Activated CD8-positive, alpha-beta memory T cell treated with anti-CD3 and anti-CD28 coated beads, Interleukin-2, amount 50 U/mL, for 24 hours (primary cell): Measurements from ENCODE around the gene USH2A.
"Not testable (repeated sequence)": the region's sequence is repeated elsewhere in the genome, so short reads cannot be mapped to it uniquely, and the experiment has no call there.

Experiments used
- DNase-seq: peaks from one replicate; pipeline ENCODE4 v3.0.0-alpha.2; 2020; ENCODE audit errors: extremely low read depth

The USH2A gene

DNA sequence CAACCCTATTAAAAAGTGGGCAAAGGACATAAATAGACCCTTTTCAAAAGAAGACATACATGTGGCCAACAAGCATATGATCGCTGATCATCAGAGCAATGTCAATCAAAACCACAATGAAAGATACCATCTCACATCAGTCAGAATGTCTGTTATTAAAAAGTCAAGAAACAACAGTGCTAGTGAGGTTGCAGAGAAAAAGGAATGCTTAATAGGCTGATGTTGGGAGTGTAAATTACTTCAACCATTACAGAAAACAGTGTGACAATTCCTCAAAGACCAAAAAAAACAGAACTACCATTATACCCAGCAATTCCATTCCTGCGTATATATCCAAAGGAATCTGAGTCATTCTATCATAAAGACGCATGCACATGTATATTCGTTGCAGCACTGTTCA, 13.2 kb downstream of the USH2A start:
- no peak for DNase-seq

DNA sequence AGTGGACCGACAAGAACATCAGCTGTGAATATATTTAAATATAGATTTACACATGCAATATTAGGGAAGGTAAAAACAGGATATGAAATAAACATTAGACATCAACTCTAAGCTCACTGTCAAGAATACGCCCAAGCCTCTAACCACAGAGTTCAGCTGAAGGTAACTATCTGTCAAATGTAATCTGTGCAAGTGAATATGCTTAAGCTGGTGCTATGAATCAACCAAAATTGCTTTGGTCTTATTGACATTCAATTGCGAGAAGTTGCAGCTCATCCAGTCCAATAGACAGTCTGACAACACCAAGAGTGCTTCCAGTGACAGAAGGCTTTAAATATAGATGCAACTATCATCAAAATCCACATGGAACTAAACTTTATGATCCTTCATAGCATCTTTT, 32.3 kb downstream of the USH2A start:
- no peak for DNase-seq

DNA sequence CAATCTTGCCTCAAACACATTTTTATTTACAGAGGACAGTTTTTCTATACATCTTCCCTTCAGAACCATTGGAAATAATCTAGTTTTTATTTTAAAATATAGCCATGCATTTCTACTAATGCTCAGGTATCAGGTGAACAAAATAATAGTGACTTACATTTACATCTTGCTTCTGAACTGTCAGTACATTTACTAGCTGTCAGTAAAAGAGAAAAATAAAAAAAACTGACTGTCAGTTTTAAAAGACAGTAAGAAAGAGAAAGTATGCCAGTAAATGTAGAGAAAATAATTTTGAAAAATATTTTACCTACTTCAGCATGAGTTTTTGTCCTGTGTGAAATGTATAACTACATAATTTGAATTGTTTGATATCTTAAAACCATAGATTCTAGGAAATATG, 33.5 kb downstream of the USH2A start:
- no peak for DNase-seq

DNA sequence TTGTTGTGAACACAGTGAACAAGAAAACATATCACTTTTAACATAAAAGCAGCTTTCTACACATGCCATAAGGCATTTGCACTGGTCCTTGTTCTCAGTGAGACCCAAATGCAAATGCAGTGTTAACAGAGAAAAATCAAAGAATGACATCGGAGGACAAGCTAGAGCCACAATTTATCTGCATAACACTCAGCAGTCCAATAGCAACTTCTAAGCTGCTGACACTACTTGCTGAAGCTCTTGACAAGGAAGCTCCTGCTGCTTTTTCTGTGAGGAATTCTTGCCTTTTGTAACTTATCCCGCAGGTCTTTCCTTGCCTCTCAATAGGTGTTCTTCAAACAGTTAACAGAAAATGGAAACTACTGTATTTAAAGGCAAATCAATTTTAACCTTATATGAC, 34.7 kb downstream of the USH2A start:
- no peak for DNase-seq

DNA sequence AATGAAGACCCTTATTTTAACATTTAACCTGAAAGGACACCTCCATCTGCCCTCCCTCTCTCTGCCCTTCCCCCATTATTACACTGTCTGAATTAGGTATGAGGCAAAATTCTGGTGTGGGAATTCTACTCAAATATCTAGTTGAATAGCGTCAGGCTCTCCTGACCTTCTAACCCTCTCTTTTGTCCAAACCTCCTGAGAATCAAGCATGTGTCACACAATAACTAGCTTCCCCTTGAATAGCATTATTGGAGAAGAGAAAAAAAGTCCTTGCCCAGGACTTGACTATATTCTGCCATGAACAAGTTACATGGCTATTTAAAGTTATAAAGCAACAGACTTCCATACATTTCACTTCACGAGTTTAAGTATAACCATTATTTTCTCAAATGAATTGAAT, 35.5 kb downstream of the USH2A start:
- DNase-seq: no peak

DNA sequence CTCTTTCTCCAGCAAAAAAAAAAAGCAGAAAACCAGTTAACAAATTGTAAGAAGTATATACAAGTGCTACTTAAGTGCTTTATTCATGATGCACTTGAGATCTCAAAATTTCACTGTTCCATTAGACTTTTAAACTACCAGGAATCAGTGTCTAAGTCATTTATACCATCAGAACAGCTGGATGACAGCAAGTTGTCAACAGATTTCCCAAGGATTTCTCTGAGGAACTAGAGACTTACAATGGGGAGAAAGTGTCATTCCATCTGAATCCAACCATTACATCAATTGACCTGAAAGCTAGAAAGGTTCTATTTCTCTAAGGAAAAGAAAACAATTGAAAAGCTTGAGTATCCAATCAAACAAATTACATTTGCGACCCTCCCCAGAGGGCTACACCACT, 43.8 kb downstream of the USH2A start:
- DNase-seq: no peak

DNA sequence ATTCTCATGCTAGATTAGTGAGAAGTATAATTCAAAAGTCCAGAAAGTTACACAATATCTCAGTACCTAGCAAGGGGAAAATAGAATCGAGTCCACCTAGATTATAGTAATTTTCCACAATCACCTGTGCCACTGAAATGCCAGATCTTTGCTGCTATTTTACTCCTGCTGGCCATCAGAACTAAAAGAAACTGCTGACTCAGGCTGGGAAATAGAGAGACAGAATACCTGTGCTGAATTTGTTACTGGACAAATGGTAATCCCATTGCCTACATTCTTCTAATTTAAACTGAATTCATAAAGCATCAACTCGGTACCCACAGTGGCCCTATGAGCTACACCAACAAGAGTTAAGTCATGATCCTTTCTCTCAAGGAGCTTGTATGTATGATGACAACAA, 55.0 kb downstream of the USH2A start:
- DNase-seq: no peak

DNA sequence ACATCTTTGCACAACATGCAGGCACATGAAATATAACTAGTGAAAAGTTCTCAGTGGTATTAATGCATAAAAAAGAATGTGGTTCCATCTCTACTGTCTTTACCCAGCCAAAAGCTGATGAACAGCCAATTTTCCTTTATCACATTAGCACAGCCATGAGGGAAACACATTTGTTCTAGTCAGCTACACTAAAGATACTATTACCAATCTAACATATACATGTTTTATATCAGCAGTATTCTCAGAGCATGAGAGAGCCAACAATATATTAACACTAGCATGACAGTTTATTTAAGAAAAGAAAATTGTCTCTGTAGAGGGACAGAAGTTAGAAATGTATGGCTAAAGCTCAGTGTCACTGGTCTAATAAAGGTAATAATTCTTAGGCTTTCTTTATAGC, 56.3 kb downstream of the USH2A start:
- no peak for DNase-seq

DNA sequence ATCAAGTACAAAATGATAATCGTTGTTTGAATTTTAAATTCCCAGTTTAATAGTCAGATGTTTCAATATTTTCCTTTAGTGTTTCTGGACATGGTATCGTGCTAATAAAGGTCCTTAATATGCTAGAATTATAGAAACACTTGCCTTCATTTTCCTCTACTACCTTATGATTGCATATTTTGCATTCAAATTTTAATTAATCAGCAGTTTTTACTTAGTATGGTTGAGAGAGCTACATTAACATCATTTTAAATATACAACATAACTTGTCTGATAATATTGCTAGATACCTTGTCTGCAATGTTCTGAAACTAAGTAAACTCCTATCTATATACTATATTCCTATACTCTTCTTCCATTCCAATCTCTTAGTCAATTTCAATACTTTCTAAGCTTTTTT, 66.3 kb downstream of the USH2A start:
- no peak for DNase-seq

DNA sequence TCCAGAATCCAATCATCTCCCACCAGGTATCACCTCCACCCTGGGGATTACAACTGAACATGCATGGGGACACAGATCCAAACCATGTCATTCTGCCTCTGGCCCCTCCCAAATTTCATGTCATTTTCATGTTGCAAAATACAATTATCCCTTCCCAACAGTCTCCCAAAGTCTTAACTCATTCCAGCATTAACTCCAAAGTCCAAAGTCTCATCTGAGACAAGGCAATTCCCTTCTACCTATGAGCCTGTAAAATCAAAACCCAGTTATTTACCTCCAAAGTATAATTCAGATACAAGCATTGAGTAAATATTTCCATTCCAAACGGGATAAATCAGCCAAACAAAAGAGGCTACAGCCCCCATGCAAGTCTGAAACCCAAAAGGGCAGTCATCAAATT, 73.1 kb downstream of the USH2A start:
- DNase-seq: no peak

DNA sequence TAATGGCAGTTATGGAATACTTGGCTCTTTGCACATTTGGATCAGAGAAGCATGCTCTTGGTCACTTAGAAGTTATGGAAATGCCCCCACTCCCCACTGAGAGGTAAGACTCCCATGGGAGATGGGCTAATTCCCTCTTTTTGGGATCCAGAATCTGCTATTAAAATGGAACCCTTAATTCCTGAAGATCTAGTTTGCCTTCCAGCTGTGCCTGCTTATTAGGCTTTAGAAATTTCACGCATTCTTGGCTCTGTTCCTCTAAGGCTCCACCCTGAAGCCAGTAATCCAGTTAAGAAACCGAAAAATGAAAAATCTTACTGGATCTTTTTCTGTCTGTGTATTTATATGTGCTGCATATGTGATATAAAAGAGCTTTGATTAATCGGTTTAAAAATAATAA, 76.7 kb downstream of the USH2A start:
- no peak for DNase-seq

DNA sequence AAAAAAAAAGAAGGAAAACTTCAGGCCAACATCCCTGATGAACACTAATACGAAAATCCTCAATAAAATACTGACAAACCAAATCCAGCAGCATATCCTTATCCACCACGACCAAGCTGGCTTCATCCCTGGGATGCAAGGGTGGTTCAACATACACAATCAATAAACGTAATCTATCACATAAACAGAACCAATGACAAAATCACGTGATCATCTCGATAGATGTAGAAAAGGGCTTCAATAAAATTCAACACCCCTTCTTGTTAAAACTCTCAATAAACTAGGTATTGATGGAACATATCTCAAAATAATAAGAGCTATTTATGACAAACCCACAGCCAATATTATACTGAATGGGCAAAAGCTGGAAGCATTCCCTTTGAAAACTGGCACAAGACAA, 82.7 kb downstream of the USH2A start:
- not testable (repeated sequence) for DNase-seq

DNA sequence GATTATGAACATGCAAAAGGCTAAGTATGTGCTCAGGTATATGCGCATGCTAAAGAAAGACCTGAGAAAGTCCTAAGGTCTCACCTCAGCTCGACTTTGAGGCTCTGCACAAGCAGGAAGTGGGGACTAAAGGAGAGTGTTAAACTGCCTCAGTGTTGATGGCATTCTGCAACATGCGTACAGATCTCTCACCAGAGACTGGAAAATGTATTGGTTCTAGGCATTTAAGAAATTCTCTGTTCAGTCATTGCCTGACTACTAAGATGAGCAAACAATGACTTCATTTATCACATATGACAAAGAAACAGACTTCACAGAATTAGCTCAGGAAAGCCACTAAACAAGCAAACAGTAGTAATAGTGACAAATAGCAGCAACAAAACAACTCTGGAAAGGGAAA, 90.8 kb downstream of the USH2A start:
- DNase-seq: no peak

DNA sequence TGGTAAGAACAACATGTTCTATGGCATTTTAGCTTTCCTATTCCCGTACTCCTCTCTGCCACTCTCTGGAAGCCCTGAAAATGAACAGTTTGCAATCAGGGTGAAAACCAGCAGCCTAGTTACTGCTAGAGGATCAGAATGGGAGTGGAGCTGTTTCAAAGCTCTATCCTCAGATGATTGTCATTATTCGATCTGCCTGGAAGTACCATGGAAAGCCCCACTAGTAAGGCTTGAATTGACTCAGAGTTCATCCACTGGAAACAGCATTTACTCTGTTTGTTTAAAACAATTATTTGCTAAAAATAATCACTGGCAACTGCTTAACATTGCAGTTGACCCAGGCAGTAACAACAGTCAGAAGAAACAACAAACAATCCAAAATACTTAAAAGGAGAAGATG, 91.2 kb downstream of the USH2A start:
- DNase-seq: no peak

DNA sequence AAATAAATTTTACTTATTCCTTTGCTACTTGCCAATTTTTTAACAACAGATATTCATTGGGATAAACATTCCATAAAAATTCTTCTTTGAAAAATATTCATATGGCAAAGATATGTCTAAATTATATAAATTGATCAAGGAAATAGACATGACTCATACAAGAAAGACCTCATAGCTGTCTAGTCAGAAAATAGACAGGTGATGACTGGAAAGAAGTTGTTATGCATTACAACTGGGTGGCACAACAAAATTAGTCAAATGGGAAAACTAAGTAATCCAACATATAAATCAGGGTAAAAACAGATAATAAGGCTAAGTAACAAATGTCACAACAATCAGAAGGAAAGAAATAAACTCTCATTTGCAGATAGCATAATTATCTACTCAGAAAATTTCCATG, 92.0 kb downstream of the USH2A start:
- no peak for DNase-seq

DNA sequence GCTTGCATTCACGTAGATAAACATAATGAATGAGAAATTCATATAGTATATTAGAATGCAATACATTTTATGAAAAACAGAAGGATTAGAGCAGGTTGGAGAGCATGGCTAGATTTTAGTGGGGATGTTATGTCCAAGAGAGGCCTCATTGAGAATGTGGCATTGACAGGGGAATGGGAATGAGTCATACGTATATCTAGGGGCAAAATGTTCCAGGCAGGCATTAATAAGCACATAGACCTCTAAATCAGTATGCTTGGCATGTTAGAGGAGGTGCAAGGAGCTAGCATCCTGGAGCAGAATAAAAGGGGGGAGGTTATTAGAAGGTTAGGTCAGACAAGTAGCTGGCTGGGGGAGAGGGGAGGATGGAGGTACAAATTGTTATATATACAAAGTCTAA, 93.0 kb downstream of the USH2A start:
- DNase-seq: no peak

DNA sequence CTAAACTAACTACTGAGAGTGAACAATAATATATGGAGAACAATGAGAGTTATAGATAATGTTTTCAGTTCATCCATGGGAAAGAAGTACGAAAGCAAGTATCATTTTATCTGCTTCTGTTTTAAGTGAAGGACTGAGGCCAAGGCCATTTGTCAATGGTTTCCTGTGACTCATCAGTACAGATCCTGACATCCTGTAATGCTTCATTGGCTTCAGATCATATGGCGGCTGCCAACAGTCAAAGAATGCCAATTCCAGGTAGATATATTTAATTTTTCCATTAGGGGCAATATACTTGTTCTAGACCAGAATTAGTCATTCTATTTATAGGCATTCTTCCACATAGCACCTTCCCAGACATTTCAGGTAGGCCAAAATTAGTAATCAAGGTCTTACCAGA, 97.3 kb downstream of the USH2A start:
- DNase-seq: no peak

DNA sequence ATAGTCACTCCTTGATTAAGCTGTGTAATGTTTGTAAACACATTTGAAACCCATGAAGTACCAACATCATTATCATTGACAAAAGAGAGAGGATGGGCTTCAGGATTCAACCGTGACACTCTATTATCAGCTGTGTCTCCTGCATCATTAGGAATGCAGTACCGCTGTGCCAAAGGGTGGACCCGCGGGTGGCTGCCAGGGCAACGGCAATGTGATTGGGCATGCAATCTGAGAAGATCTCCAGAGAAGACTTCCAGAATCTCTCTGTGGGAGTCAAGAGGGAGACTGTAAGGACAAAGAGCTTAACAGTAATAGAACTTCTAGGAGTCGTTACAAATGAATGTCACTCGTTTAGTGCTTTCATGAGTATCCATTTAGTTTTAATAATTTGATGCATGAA, 97.9 kb downstream of the USH2A start:
- DNase-seq: no peak

DNA sequence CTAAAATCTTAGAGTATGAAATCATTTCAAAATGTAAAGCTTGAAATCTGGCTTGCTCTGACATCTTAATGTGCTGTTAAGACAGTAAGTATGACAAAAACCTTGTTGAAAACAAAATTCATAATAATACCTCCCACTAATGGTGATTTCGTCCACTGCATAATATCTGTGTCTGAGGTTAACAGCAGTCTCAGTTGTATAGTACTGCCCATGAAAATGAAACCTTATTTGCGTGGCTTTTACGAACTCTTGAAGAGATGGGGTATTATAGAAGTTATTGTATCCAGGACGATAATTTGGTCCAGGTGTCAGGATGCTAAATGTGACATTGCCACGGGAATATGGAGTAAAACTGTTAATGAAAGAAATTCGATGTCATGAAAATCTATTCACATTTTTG, 99.9 kb downstream of the USH2A start:
- DNase-seq: no peak

DNA sequence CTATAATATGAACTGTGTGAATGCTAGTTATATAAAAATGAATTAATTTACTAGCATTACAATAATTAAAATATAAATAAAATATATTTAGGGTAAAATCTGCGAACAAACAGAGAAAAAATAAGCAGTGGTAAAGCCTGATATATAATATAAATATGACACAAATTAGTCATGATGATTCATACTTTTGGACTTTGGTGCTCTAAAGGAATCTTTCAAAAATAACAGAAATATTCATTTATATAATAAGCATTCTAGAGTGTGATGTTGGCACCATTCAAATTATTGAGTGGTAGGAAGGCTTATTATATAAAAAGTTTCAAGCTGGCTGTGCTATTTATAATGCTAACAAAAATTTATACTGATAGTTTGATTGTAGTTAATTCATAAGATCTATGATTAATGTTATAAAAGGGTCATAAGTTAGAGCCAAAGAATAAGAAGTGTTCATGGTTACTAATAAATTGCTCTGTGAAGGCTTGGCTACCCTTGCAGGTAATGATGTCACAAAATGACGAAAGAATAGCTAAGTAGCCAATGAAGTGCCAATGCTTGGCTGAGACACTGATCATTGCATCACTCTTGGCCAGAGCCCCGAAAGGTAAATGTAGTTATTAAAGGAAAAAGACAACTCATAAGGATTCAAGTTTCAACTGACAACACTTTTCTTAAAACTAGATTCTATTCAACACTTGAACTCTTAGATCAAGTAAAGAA, 108.7 kb downstream of the USH2A start:
- no peak for DNase-seq

DNA sequence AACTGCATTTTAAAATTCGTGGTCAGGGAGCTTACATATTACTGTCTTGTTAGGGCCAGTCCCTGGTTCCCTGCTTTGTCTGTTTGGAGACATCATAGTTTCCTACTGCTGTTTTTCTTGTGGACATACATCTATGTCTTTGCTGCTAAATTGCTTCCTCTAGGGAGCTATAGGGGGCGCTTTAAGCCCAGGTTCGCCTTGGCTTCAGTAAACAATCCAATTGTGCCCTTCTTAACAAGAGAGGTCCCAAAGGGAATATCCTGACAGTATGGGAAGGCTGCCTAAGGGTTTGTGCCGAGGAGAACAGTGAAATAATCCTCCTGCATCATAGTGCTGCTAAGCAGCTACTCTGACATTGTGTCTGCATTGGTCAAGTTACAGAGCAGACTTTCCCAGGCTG, 112.5 kb downstream of the USH2A start:
- DNase-seq: no peak

DNA sequence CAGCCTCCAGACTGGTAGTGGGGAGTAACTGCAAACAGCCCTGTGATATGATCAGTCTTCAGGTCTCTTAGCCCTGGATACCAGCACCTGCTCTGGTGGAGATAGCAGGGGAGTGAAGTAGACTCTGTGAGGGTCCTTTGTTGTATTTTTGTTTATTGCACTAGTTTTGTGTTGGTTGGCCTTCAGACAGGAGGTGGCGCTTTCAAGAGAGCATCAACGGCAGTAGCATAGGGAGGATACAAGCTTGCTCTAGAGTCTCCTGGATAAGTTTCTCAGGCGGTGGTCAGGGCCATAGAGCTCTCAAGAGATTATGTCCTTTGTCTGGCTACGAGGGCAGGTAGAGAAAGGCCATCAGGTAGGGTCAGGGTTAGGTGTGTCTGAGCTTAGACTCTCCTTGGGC, 116.4 kb downstream of the USH2A start:
- DNase-seq: no peak

DNA sequence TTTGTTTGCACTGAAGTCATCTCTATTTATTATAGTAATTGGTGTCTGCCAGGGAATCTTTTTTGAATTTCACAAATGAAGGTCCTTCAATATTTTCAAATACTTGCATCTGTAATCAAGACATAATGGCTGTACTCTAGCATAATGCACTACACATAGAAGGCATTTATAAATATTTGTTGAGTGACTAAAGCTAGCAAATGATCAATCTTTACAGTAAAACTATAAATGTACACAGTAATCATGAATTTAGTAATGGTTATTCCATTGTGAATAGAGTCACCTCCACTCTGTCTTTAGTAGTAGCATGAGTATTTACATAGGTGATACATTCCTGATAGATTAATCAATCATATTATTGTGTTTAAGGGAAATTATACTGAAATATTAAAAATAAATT, 119.6 kb downstream of the USH2A start:
- DNase-seq: no peak

DNA sequence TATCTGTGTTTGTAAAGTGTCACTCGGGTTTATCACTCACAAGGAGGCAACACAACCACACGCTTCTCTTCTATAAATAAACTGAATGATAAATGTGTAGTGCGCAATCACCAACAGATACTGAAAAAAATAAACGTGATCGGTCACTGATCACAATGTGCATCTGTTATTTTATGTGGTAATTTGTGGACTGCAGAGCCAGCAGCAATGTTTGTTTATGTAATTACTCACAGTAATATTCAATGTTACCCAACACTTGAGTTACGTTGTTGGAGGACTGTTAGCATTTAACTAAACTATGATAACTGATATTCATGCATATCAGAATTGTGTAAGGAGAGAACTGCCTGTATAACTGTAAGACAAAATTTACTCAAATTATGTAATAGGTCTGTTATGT, 129.6 kb downstream of the USH2A start:
- DNase-seq: no peak

DNA sequence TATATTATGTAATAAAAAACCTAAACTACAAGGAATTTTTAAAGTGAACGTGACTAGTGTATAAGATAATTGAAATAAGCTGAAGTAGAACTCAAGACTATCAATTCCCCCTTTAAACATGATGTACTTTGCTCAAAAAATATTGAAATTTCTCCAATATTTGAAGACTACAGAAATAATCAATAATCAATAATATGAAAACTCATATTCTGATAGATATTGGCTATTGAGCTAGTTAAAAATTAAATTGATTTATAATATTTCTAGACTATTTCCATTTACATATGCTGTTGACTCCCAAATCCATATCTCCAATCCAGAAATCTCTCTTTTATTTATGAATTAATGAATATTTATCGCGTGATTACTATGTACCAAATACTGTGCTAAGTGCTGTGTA, 133.2 kb downstream of the USH2A start:
- no peak for DNase-seq
